ENCODE data around the gene EDAR. TPM values are rescaled to one million over a fixed set of nuclear protein-coding genes. Genes with fewer than 3 reads are reported as not detected.

EDAR gene
- total and polyA plus RNA-seq, 2 of the 4 experiments (the other 2 are of a cell fraction) = not detected

- Histone ChIP-seq H3K9ac (ENCODE audit: low read depth, low read length) (no peak overlapping the region), H2AK9ac (replicated peaks; ENCODE audit: low read depth, low read length, poor library complexity) (no peak overlapping the region), H3K27me3 (ENCODE audit: control insufficient read depth, insufficient read depth, low read length) (peaks cover 41% of the 10 kb centered on the region), H3K23ac (ENCODE audit: low read depth, low read length) (no peak overlapping the region), H3K79me1 (ENCODE audit: low read depth in 1 of 2, low read length in 2 of 2) (no peaks in the 10 kb centered on the region), H4K5ac (ENCODE audit: low read depth, low read length) (no peak overlapping the region), H4K20me1 (ENCODE audit: insufficient read depth, low read length) (no peaks in the 10 kb centered on the region), H4K91ac (ENCODE audit: insufficient read depth, low read depth, low read length) (no peak overlapping the region), H2BK5ac (ENCODE audit: low read depth, low read length, poor library complexity, severe bottlenecking) (no peak overlapping the region), H2AFZ (replicated peaks; ENCODE audit: low read length, poor library complexity) (no peak overlapping the region), H2AK5ac (ENCODE audit: low read depth, low read length) (no peak overlapping the region), H3K9me1 (ENCODE audit: insufficient read depth, low read length) (no peaks in the 10 kb centered on the region), H3K14ac (replicated peaks; ENCODE audit: low read depth, low read length) (no peak overlapping the region), H4K8ac (ENCODE audit: low read depth in 2 of 2, low read length in 2 of 2) (no peak overlapping the region), H3K27ac (ENCODE audit: insufficient read depth, low read length) (no peak overlapping the region), H3K9me3 (ENCODE audit: control insufficient read depth, insufficient read depth, low read length) (peaks cover 10% of the 10 kb centered on the region), H3K36me3 (ENCODE audit: control insufficient read depth, insufficient read depth, low read length) (no peaks in the 10 kb centered on the region), H2BK15ac (ENCODE audit: low read depth, low read length) (no peak overlapping the region), H3K4me1 (ENCODE audit: control insufficient read depth, insufficient read depth, low read length) (no peaks in the 10 kb centered on the region), H3K4me3 (ENCODE audit: insufficient read depth, low read depth, low read length) (no peak overlapping the region), H3K18ac (ENCODE audit: low read depth, low read length) (no peak overlapping the region), H2BK20ac (ENCODE audit: low read depth, low read length) (no peak overlapping the region), H3K56ac (ENCODE audit: extremely low read depth, insufficient read depth, low read length) (no peak overlapping the region), H3K4me2 (ENCODE audit: low read depth, low read length) (no peak overlapping the region), H3K4ac (ENCODE audit: low read depth, low read length) (no peak overlapping the region), H2BK120ac (ENCODE audit: low read depth, low read length) (no peak overlapping the region)
- ChIA-PET CTCF (no interaction called here), POLR2A (ENCODE audit: unreplicated experiment) (no interaction called here)
- ATAC-seq (ENCODE audit: low read depth) (no peak), DNase-seq (no peak)
- BruUV-seq (replicated peaks) = no TSS peak
- in situ Hi-C loops (cut with MboI; ENCODE audit: low sequenced_read_pairs) (no loop called here), intact Hi-C loops (cut with micrococcal nuclease) (no loop called here), dilution Hi-C loops (cut with HindIII; ENCODE audit: low sequenced_read_pairs, unreplicated experiment) (no loop called here)
- TF ChIP-seq SMC3 (IDR thresholded peaks at IDR 0.05; ENCODE audit: low read depth, low read length) (no peak), FOS (IDR thresholded peaks at IDR 0.05; ENCODE audit: low read depth, low read length) (no peak), POLR2A (IDR thresholded peaks at IDR 0.05; ENCODE audit: low read depth, low read length) (no peak), ELK1 (IDR thresholded peaks at IDR 0.05; ENCODE audit: borderline replicate concordance, low read depth, low read length) (no peak), RFX5 (IDR thresholded peaks at IDR 0.05; ENCODE audit: low read depth, low read length) (no peak), RCOR1 (IDR thresholded peaks at IDR 0.05; ENCODE audit: insufficient replicate concordance, low read length) (no peak), MXI1 (IDR thresholded peaks at IDR 0.05; ENCODE audit: borderline replicate concordance, low read depth, low read length) (no peak), BHLHE40 (IDR thresholded peaks at IDR 0.05; ENCODE audit: low read depth, low read length) (no peak), MAFK (IDR thresholded peaks at IDR 0.05; ENCODE audit: low read depth, low read length) (no peak), CHD1 (IDR thresholded peaks at IDR 0.05; ENCODE audit: low read depth, low read length) (no peak), USF2 (IDR thresholded peaks at IDR 0.05; ENCODE audit: low read depth, low read length) (no peak), RAD21 (IDR thresholded peaks at IDR 0.05; ENCODE audit: low read length) (no peak), CEBPB (IDR thresholded peaks at IDR 0.05; ENCODE audit: low read depth, low read length) (no peak), NFE2L2 (IDR thresholded peaks at IDR 0.05; ENCODE audit: low read depth, low read length) (no peak; the same call in 1 of the 2 replicates)
- WGBS, 2 experiments (ENCODE audit: extremely low coverage in 2 of 2, insufficient read length in 1 of 2) = no CpG with 5 or more reads among the region's 4 CpGs
These were observed 39.4 kb downstream of the EDAR start for GRCh38 chr2:108949316-108950239.

Data from IMR-90 (cell line).